Muscle layer of duodenum (tissue), 2 donors: ENCODE measurements around the gene FAM199X.
"Not testable (repeated sequence)": the region's sequence is repeated elsewhere in the genome, so short reads cannot be mapped to it uniquely, and the experiment has no call there.

Source experiments
- H3K27ac ChIP-seq: one replicate; pipeline ENCODE4 v1.7.0; 2013; ENCODE audit warnings: mild to moderate bottlenecking, low read length
- H3K27me3 ChIP-seq: one replicate; pipeline ENCODE4 v1.7.0; 2013; ENCODE audit warnings: low read depth, mild to moderate bottlenecking, control low read depth, low read length
- H3K36me3 ChIP-seq, 2 donors: one replicate each; pipeline ENCODE4 v1.7.0; 2013; ENCODE audit warnings: low read length in 2 of 2, control low read depth in 1 of 2, mild to moderate bottlenecking in 1 of 2; ENCODE audit not compliant: insufficient read depth in 2 of 2, control insufficient read depth in 1 of 2
- H3K4me1 ChIP-seq, 2 donors: one replicate each; pipeline ENCODE4 v1.7.0; 2013; ENCODE audit warnings: low read length in 2 of 2, mild to moderate bottlenecking in 2 of 2, control low read depth in 1 of 2, moderate library complexity in 1 of 2; ENCODE audit not compliant: insufficient read depth in 2 of 2, control insufficient read depth in 1 of 2
- H3K4me3 ChIP-seq, 2 donors: one replicate each; pipeline ENCODE4 v1.7.0; 2013; ENCODE audit warnings: low read length in 2 of 2, low read depth in 1 of 2, mild to moderate bottlenecking in 1 of 2
- H3K9me3 ChIP-seq, 2 donors: one replicate each; pipeline ENCODE4 v1.7.0; 2013; ENCODE audit warnings: low read length in 2 of 2, control low read depth in 1 of 2, mild to moderate bottlenecking in 1 of 2; ENCODE audit not compliant: control insufficient read depth in 1 of 2
- donor health status: healthy.

The FAM199X gene

GRCh38 chrX:104193485-104193884 is 27.2 kb downstream of the FAM199X start:
- no peaks in the 10 kb centered on the region for H3K9me3 ChIP-seq
- H3K4me3 ChIP-seq: no peak overlapping the region
- H3K27ac ChIP-seq: no peak overlapping the region
- peaks cover 12 to 24% of the 10 kb centered on the region in 2 donors for H3K36me3 ChIP-seq
- H3K4me1 ChIP-seq: no peaks in the 10 kb centered on the region
- no peaks in the 10 kb centered on the region for H3K27me3 ChIP-seq

DNA sequence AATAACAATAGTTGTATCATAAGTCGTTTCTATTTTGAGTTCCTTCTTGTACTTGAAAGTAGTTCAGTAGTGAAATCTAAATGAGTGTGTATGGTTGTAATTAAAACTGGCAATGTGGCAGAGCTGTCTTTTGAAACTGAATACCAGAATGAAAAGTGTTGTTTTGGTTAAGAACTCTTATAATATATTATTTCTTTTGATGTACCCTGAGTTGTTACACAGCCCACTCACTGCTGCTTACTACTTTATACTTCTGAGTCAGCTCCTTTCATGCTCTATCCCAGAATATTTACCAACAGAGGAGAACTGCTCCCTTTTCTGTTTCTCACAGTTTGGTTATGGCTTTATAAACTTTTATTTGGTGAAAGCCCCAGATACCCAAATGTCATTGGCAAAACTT is 28.8 kb downstream of the FAM199X start:
- H3K4me3 ChIP-seq: no peak overlapping the region
- peaks cover 1 to 14% of the 10 kb centered on the region in 2 donors for H3K36me3 ChIP-seq
- H3K27me3 ChIP-seq: no peaks in the 10 kb centered on the region
- no peaks in the 10 kb centered on the region for H3K9me3 ChIP-seq
- no peak overlapping the region for H3K27ac ChIP-seq
- no peaks in the 10 kb centered on the region for H3K4me1 ChIP-seq

DNA sequence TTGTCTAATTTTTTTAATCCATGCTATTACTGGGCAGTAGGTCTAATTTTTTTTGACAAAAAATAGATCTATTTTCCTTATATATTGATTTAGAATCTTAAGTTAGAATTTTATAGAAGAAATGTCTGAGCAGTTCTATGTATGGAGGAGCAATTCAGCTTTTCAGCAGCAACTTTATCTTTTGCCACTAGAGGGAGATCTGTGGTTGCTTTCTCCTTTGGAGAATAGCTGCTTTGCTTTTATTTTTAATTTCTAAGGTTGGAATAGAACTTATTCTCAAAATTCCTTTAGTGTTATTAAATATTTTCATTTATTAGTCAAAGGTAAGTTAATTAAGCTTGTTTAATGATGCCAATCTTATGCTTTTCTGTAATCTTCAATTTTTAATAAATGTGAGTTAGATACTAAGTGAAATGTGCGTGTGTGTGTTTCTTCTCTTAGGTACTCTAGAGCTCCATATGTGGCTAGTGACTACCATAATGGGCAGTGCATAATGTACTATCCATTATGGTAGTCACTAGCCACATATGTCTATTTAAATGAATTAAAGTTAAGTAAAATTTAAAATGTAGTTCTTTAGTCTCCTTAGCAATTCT is 29.3 kb downstream of the FAM199X start:
- H3K9me3 ChIP-seq: no peaks in the 10 kb centered on the region
- H3K36me3 ChIP-seq: peaks cover 0 to 10% of the 10 kb centered on the region in 2 donors
- no peaks in the 10 kb centered on the region for H3K27me3 ChIP-seq
- no peak overlapping the region for H3K4me3 ChIP-seq
- no peaks in the 10 kb centered on the region for H3K4me1 ChIP-seq
- no peak overlapping the region for H3K27ac ChIP-seq

DNA sequence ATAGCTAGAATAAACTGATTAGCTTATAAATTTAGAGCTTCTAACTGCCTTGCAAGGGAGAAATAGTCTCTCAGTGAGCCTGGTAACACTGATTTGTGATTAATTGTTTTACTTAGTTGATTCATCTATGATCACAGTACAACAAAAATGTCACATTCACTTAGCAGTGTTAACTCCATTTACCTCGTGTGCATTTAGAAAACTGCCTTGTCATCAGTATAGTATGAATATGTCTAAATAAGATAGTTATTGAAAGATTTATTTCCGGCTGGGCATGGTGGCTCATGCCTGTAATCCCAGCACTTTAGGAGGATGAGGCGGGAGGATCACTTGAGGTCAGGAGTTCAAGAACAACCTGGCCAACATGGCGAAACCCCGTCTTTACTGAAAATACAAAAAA is 39.3 kb downstream of the FAM199X start:
- Histone ChIP-seq H3K36me3 (no peaks in the 10 kb centered on the region), H3K4me1 (no peaks in the 10 kb centered on the region), H3K27ac (no peak overlapping the region), H3K9me3 (no peaks in the 10 kb centered on the region), H3K4me3 (no peak overlapping the region), H3K27me3 (no peaks in the 10 kb centered on the region)

- Histone ChIP-seq H3K36me3 (no peaks in the 10 kb centered on the region), H3K4me1 (no peaks in the 10 kb centered on the region), H3K27ac (no peak overlapping the region), H3K4me3 (no peak overlapping the region), H3K9me3 (no peaks in the 10 kb centered on the region), H3K27me3 (no peaks in the 10 kb centered on the region)
Observed at GRCh38 chrX:104211187-104211586, 44.9 kb downstream of the FAM199X start.

DNA sequence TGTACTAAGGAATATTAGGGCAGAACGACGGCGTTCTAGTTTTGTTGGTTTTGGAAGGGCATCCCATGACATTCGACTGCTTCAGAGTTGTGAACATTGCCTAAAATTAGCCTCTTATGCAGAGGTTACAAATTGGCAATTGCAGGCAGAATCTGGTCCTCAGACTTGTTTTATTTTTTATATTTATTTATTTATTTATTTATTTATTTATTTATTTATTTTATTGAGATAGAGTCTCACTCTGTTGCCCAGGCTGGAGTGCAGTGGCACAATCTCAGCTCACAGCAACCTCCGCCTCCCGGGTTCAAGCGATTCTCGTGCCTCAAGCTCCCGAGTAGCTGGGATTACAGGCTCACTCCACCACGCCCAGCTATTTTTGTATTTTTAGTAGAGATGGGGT is 63.8 kb downstream of the FAM199X start:
- not testable (repeated sequence) for H3K9me3 ChIP-seq, H3K27ac ChIP-seq, H3K4me3 ChIP-seq, H3K27me3 ChIP-seq, H3K4me1 ChIP-seq, H3K36me3 ChIP-seq
